DMS153 treated with DMSO at 0.1 percent for 48 hours (cell line): ENCODE measurements around the gene KCNJ14.

ENCODE experiments used
- DNase-seq: peaks from one replicate; lab custom pipeline; 2025; ENCODE audit not compliant: unreplicated experiment; lab: John Stamatoyannopoulos, UW

Gene KCNJ14

DNA sequence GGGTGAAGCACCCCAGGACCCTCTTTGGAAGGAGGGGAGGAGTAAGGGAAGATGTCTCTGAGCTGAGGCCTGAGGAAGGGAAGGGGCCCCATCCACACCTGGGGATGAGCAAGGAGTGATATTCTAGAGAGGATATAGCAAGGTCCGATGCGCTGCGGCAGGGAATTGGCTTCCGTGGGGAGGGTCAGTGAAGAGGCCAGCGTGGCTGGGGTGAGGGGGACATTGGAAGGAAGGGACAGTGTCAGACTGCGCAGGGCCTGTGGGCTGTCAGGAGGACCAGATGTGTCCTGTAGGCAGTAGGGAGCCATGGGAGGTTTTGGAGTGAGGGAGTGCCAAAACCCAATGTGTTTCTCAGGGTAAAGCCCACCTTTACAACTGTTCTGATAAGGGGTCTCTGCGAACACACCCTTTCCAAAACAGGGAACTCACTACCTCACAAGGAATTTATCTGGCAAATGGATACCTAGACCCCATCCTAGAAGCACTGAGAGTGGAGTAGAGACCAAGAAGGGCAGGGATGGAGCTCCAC is 52.6 kb downstream of the KCNJ14 start:
- no peak for DNase-seq

DNA sequence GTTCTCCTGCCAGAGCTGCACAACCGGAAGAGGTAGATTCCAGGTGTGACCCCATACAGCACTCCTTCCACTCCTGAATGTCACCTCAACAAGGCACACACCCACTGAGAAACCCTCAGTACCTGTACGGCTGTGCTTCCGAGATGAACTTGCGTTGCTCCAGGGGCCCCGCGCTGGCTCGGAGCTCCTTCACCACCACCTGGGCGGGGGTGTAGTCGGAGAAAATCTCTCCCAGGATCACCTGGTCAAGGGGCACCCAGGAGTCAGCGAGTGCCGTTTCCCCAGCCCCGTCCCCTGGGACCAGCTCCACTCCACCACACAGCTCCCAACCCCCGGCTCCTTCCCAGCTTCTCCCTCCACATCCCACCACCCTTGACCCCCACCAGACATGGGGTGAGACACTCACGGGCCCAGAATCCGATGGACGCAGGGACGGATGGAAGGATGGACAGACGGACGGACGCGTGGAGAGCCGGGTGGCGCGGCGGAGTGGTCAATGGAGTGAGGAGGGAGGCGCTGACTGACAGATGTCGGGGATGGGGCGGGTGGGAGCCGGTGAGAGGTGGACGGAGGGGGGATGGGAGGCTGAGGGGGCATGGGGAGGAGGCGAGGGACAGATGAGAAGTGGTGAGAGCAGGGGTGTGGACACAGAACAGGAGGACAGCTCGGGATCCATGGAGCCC is 53.5 kb downstream of the KCNJ14 start:
- DNase-seq: no peak

DNA sequence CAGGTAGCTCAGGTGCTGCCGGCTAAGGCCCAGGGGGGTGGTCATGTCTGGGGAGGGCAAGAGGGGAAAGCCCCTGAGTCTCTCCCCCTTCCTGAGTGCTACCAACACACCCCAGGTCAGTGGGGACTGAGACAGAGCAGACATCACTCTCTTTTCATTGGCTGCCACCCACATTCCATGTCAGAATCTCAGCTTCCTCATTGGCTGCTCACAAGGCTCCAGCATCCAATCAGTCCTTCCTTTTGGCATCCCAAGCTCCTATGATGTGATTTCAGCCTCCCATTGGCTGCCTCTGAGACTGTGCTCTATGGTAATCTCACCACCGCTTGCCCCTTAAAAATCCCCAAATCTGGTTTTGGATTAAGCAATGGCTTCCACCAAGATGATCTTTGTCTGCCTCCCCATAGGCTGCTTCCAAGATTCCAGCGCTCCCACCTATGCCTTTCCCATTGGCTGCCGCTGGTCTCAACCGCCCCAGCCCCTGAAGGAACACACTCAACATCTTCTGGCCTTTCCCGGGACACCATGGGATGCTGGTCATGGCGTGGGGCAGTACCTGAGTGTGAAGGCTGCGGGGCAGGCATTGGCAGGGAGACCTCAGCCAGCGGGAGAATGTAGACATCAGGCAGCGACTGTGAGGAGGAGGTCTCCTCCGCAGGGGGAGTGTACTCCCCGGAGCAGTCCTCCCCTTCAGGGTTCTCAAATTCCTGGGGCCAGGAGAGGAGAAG is 54.3 kb downstream of the KCNJ14 start:
- DNase-seq: no peak

DNA sequence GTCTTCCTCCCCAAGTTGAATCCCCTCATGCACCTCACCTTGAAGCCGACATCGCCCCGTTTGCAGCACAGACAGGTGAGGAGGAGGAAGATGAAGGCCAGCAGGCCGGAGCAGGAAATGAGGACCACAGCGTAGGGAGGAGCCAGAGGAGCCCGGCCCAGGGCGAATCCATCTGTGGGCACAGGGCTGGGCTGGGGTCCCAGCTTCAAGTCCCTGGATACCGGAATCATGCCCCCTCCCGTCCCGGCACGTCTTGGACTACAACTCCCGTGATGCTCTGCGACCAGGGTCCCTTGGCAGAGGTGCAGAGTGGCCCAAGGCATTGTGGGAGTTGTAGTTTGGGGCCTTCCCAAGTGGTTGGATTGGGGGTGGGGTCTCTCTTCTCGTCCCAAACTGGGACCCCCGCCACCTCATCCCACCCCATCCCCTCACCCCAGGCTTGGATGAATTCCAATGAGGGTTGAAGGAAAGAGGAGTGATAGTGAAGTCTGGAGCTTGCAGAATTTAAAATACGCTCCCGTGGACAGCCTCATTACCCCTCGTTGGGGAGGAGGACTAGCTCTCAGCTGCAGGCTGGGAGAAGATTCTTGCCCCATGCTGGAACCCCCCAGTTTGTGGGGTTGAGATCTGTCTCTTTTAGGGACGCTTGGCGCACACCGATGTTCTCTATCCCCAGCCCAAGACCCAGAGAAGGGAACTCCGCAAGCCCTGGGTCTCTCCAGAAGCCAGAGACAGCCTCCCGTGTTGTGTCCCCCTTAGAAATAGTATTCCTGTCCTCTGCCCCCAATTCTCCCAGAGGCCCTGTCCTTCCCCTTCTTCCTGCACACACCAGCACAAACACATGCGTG is 55.3 kb downstream of the KCNJ14 start:
- DNase-seq: peak; percentile 36

DNA sequence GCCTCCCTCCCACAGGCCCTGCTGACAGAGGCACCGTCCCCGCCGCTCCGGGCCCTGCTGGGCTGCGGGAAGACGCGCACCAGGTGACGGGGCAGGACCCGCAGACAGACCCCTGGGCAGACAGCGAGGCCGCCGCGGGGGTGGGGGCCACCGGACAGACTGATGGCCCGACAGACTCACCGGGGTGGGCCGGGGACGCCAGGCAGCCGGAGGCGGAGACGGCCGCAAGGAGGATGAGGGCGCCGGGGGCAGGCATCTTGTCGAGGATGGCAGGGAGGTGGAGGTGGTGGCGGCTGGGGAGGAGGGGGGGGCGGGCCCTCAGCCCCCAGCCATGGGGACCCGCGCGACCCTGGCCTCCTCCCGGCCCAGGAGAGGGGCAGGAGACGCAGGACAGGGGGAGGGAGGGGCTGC is 56.0 kb downstream of the KCNJ14 start:
- no peak for DNase-seq

DNA sequence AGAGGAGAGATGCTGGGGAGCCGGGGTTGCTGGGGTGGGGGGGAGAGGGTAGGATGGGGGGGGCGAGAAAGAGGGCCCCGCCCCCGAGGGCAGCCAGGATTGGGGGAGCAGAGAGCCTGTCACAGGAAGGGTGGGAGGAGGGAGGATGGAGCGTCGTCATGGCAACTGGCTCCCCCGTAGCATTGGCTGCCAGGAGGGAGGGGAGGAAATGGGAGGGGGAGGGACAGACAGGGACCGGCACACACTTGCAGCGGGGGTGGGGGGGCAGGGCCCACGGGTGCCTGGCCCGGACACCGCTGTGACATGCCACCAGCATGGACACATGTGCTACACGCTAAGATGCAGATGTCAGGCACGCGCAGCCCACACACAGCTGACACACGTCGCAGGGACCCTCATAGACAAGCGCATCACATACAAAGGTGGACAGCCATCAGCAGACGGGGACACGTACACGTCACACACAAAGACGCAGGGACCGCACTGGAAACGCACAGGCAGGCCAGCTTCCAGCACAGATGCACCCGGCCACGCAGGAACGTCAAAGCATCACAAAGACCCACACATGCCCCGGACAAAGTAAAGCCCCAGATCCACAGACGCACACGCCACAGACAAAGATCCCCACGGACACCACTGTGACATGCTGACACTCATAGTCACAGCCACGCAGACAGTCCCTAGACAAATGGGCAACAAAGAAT is 56.6 kb downstream of the KCNJ14 start, which contains the start of gene LMTK3:
Gene LMTK3, minus strand, starts transcription at position 36 of the 704 bp plus-strand sequence. CDS start 259 bp downstream, outside the sequence.
- no peak for DNase-seq

DNA sequence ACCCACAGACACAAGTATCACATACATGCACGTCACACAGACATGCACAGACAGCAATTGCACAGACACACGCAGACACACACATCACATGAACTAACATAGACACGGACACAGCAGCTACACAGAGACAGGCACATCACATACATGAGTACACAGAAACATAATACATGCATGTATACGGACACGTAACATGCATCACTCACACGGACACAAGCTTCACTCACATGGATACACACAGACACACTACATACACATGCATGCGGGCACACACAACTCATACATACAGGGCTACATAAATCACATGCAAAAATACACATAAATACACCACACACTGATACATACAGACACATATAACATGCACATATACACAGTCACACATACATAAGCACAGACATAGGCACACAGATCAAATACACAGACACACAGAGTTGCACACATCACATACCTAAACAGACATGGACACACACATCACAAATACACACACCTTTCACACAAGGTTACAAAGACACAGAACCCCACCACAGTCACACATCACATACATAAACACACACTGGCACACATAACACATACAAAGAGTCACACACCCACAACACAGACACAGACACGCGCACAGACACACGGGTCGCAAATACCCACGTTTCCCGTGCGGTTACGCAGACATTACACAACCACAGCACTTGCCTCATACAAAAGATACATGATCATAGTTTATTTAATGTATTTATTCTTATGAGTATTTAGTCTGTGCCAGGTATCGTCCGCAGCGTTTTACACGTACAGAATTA is 57.3 kb downstream of the KCNJ14 start:
- DNase-seq: no peak

DNA sequence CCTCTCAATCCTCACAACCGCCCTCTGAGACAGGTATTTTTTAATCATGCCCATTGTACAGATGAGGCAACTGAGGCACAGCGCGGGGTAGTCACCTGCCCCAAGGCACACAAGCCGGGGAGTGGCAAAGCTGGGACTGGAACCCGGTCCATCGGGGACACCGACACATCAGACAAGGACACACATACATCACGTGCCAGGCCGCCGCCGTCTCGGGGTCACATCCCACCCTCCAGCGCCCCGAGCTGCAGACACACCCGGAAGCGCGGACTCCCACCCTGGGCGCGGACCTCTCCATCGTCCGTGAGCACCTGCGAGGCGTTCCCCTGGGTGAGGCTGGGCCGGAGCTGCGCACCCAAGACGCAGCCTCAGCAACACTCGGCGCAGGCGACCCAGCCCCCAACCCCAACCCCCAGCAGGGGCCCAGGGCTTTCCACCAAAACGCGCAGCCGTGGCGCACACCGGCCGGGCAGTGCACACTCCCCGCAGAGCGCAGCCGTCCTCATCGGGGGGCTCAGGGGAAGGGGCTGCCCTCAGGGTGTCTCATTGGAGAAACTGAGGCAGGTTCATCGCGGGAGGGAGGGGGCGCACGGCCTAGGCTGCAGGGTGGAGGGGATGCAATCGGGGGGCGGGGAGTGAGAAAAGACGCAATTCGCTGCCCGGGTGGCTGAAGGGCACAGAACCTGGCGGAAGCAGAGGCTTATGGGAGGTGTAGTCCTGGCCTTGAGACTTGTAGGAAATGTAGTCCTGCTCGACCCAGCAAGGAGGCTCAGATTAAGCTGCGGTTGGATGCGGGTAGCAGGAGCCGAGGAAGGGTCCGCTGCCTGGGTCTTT is 58.1 kb downstream of the KCNJ14 start:
- peak; percentile 52 for DNase-seq

DNA sequence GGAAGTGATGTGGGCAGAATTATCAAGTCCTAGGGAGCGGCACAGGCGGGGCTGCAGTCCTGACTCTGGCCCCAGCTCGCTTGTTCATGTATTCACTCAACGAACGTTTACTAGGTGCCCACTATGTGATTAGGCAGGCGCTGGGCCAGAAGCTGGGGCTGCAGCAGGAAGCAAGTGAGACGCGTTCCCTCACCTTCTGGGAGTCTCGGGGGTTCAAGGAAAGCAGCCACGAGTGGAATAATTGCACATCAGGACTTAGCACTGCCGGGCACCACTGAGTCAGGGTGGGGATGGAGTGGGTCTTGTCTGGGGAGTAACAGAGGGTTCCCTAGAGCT is 58.7 kb downstream of the KCNJ14 start:
- DNase-seq: no peak

DNA sequence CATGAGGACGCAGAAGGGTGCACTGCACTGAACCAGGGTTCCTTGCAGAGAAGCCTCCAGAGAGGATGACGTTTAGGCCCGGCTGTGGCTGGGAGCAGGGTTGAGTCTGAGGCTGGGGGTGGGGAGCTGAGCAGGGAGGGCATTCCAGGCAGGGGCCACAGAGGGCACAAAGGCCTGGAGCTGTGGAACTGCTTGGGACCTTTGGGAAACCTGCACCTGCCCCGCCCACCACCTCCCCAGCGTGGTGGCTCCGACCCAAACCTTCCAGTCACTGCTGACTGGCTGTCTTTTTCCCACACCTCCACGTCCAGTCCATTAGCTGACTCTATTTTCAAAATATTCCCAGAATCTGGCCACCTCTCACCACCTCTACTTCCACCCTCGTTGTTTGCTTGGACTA is 61.2 kb downstream of the KCNJ14 start:
- no peak for DNase-seq
